ENCODE data around the gene B4GAT1. TPM values are rescaled to one million over a fixed set of nuclear protein-coding genes. Genes with fewer than 3 reads are reported as not detected.

The B4GAT1 gene
- total RNA-seq, 4 donors from 2014 or later: 32.0 to 71.4 (median 50.0) TPM

- intact Hi-C loops (cut with DNase I): loop anchor here (10.0 kb wide), 1 partner anchor 512 kb away; the partner anchor contains the start of gene LRFN4
- no peak for TF ChIP-seq EP300 (IDR thresholded peaks at IDR 0.05)
- no peak for TF ChIP-seq POLR2AphosphoS5 (IDR thresholded peaks at IDR 0.05)
- TF ChIP-seq POLR2A (IDR thresholded peaks at IDR 0.05; ENCODE audit: low read depth): no peak
- TF ChIP-seq CTCF (IDR thresholded peaks at IDR 0.05): no peak
- Histone ChIP-seq H3K36me3 (peaks cover 31 to 43% (median 42%) of the 10 kb centered on the region in 4 donors), H3K27me3 (no peaks in the 10 kb centered on the region), H3K27ac (replicated peaks in 1 of 4) (no peak overlapping the region), H3K4me3 (no peak overlapping the region), H3K4me1 (peaks cover 29 to 46% (median 37%) of the 10 kb centered on the region in 4 donors), H3K9me3 (no peaks in the 10 kb centered on the region)
- 91% methylated on average over 8 of the region's 8 CpGs for WGBS
- DNase-seq (ENCODE audit: extremely low spot score): no peak
Observed at GRCh38 chr11:66343176-66343575, 4.3 kb downstream of the B4GAT1 start.

- Histone ChIP-seq H3K4me3 (no peak overlapping the region), H3K27ac (replicated peaks in 1 of 4) (no peak overlapping the region), H3K4me1 (peaks cover 29 to 46% (median 35%) of the 10 kb centered on the region in 4 donors), H3K36me3 (peaks cover 31 to 56% (median 55%) of the 10 kb centered on the region in 4 donors), H3K9me3 (no peaks in the 10 kb centered on the region), H3K27me3 (no peaks in the 10 kb centered on the region)
- DNase-seq (ENCODE audit: extremely low spot score): no peak
- 92% methylated on average over 20 of the region's 21 CpGs for WGBS
- intact Hi-C loops (cut with DNase I): loop anchor here (10.0 kb wide), 1 partner anchor 513 kb away; the partner anchor contains the start of gene LRFN4
- TF ChIP-seq POLR2A (IDR thresholded peaks at IDR 0.05; ENCODE audit: low read depth) (no peak), EP300 (IDR thresholded peaks at IDR 0.05) (no peak), CTCF (IDR thresholded peaks at IDR 0.05) (no peak), POLR2AphosphoS5 (IDR thresholded peaks at IDR 0.05) (no peak)
Observed at GRCh38 chr11:66341502-66342126, 5.8 kb downstream of the B4GAT1 start.

- Histone ChIP-seq H3K4me1 (peaks cover 29 to 46% (median 35%) of the 10 kb centered on the region in 4 donors), H3K27me3 (no peaks in the 10 kb centered on the region), H3K9me3 (no peaks in the 10 kb centered on the region), H3K36me3 (peaks cover 31 to 56% (median 55%) of the 10 kb centered on the region in 4 donors), H3K27ac (replicated peaks in 1 of 4) (no peak overlapping the region), H3K4me3 (no peak overlapping the region)
- 92% methylated on average over 27 of the region's 28 CpGs for WGBS
- DNase-seq (ENCODE audit: extremely low spot score): no peak
- TF ChIP-seq POLR2AphosphoS5 (IDR thresholded peaks at IDR 0.05): no peak
- intact Hi-C loops (cut with DNase I): loop anchor here (10.0 kb wide), 1 partner anchor 514 kb away; the partner anchor contains the start of gene LRFN4
Observed at GRCh38 chr11:66340596-66341501, 6.6 kb downstream of the B4GAT1 start.

- Histone ChIP-seq H3K4me1 (peaks cover 31 to 47% (median 36%) of the 10 kb centered on the region in 4 donors), H3K27me3 (no peaks in the 10 kb centered on the region), H3K4me3 (no peak overlapping the region), H3K27ac (replicated peaks in 1 of 4) (no peak overlapping the region), H3K36me3 (peaks cover 31 to 56% (median 55%) of the 10 kb centered on the region in 4 donors), H3K9me3 (no peaks in the 10 kb centered on the region)
- no peak for DNase-seq (ENCODE audit: extremely low spot score)
- intact Hi-C loops (cut with DNase I): loop anchor here (10.0 kb wide), 1 partner anchor 515 kb away; the partner anchor contains the start of gene LRFN4
- 80% methylated on average over 13 of the region's 14 CpGs for WGBS
- TF ChIP-seq POLR2A (IDR thresholded peaks at IDR 0.05; ENCODE audit: low read depth): no peak
- no peak for TF ChIP-seq POLR2AphosphoS5 (IDR thresholded peaks at IDR 0.05)
Observed at GRCh38 chr11:66339686-66340483, 7.5 kb downstream of the B4GAT1 start.

GRCh38 chr11:66339162-66339675 lies 8.2 kb downstream of the B4GAT1 start:
- H3K36me3 ChIP-seq: peaks cover 31 to 61% (median 58%) of the 10 kb centered on the region in 4 donors
- intact Hi-C loops (cut with DNase I): no loop called here

More at GRCh38 chr11:66339162-66339675, 8.2 kb downstream of the B4GAT1 start:
- no peak for TF ChIP-seq POLR2AphosphoS5 (IDR thresholded peaks at IDR 0.05)
- TF ChIP-seq POLR2A (IDR thresholded peaks at IDR 0.05; ENCODE audit: low read depth): no peak
- TF ChIP-seq EP300 (IDR thresholded peaks at IDR 0.05): no peak
- no peak for TF ChIP-seq CTCF (IDR thresholded peaks at IDR 0.05)
- no peaks in the 10 kb centered on the region for H3K27me3 ChIP-seq
- DNase-seq (ENCODE audit: extremely low spot score): no peak
- no peak overlapping the region for H3K4me3 ChIP-seq
- no peaks in the 10 kb centered on the region for H3K9me3 ChIP-seq
- no peak overlapping the region for H3K27ac ChIP-seq (replicated peaks in 1 of 4)
- H3K4me1 ChIP-seq: peaks cover 31 to 48% (median 40%) of the 10 kb centered on the region in 4 donors
- no CpG with 5 or more reads among the region's 6 CpGs for WGBS

Measured in esophagus muscularis mucosa (tissue), 4 donors.